GM23248 (cell line): ENCODE data around the gene CA5A. TPM values are rescaled to one million over a fixed set of nuclear protein-coding genes. Genes with fewer than 3 reads are reported as not detected.

ENCODE experiments used
- DNase-seq: peaks from one replicate; pipeline ENCODE4 v3.0.0-alpha.2; 2015
- H2AFZ ChIP-seq: fragments of 200-600 bp; sonication (generic); 2 replicates; pipeline ENCODE4 v1.6.1; 2016; ENCODE audit warnings: antibody characterized with exemption
- H3F3A ChIP-seq: fragments of 200-600 bp; sonication (generic); 2 replicates; pipeline ENCODE4 v1.6.1; 2016; ENCODE audit warnings: mild to moderate bottlenecking, antibody characterized with exemption, mixed run types; ENCODE audit not compliant: insufficient read depth
- H3K27ac ChIP-seq: fragments of 200-600 bp; sonication (generic); 2 replicates; pipeline ENCODE4 v1.5.1; 2016; ENCODE audit warnings: mild to moderate bottlenecking
- H3K27me3 ChIP-seq: fragments of 200-600 bp; sonication (generic); replicated peaks from 2 replicates; pipeline ENCODE4 v1.6.1; 2016; ENCODE audit warnings: mild to moderate bottlenecking; ENCODE audit not compliant: insufficient read depth
- H3K36me3 ChIP-seq: fragments of 200-600 bp; sonication (generic); 2 replicates; pipeline ENCODE4 v1.6.1; 2016; ENCODE audit warnings: low read depth, mild to moderate bottlenecking
- H3K4me1 ChIP-seq: fragments of 200-600 bp; sonication (generic); 2 replicates; pipeline ENCODE4 v1.6.1; 2016; ENCODE audit warnings: mild to moderate bottlenecking; ENCODE audit not compliant: insufficient read depth
- H3K4me2 ChIP-seq: fragments of 200-600 bp; sonication (generic); one replicate; pipeline ENCODE4 v1.6.1; 2016; ENCODE audit warnings: mild to moderate bottlenecking; ENCODE audit not compliant: unreplicated experiment
- H3K4me3 ChIP-seq: fragments of 200-600 bp; sonication (generic); 2 replicates; pipeline ENCODE4 v1.5.1; 2016; ENCODE audit warnings: mild to moderate bottlenecking
- H3K79me2 ChIP-seq: fragments of 200-600 bp; sonication (generic); 2 replicates; pipeline ENCODE4 v1.6.1; 2016; ENCODE audit warnings: mild to moderate bottlenecking; ENCODE audit not compliant: insufficient read depth
- H3K9ac ChIP-seq: fragments of 200-600 bp; sonication (generic); 2 replicates; pipeline ENCODE4 v1.6.1; 2016; ENCODE audit warnings: mild to moderate bottlenecking
- H3K9me2 ChIP-seq: fragments of 200-600 bp; sonication (generic); 2 replicates; pipeline ENCODE4 v1.6.1; 2016; ENCODE audit warnings: mixed run types, mild to moderate bottlenecking, moderate library complexity; ENCODE audit not compliant: insufficient read depth
- H3K9me3 ChIP-seq: fragments of 200-600 bp; sonication (generic); one replicate; pipeline ENCODE4 v1.6.1; 2017; ENCODE audit warnings: low read depth
- H4K20me1 ChIP-seq: fragments of 200-600 bp; sonication (generic); 2 replicates; pipeline ENCODE4 v1.6.0; 2016; ENCODE audit not compliant: insufficient read depth
- EZH2 ChIP-seq: fragments of 200-600 bp; sonication (generic); IDR thresholded peaks from 2 replicates; pipeline ENCODE4 v1.6.1; 2018; ENCODE audit warnings: antibody characterized with exemption, mild to moderate bottlenecking; ENCODE audit not compliant: insufficient read depth, poor library complexity, severe bottlenecking
- EZH2phosphoT487 ChIP-seq: fragments of 200-600 bp; sonication (generic); IDR thresholded peaks from 2 replicates; pipeline ENCODE4 v1.6.1; 2018; ENCODE audit warnings: antibody characterized with exemption, moderate library complexity, mild to moderate bottlenecking, low read depth; ENCODE audit not compliant: insufficient read depth
- WGBS, 2 experiments: methylation state at CpG; one replicate each; pipeline ENCODE4 v1.1.6; 2015 to 2017; ENCODE audit warnings: low lambda C conversion rate in 2 of 2, low coverage in 1 of 2; ENCODE audit errors: missing lambda C conversion rate in 2 of 2; 5-methylcytosine and 5-hydroxymethylcytosine counted together
- in situ Hi-C: fragments of 300-500 bp; cut with MboI; formaldehyde crosslinking; loops from 2 replicates; pipeline ENCODE4 v1.15.0; 2020
- polyA plus RNA-seq: library from polyadenylated mRNA; unstranded; fragments of >200 nt; fragmentation: Nextera tagmentation; extraction: Ambion mirVana; gene quantifications from 2 replicates; pipeline ENCODE4 v1.2.1, GENCODE V29; 2016
- total RNA-seq: library from RNA; depleted of rRNA; stranded (reverse); fragments of >200 nt; shearing (Covaris generic); gene quantifications from 2 replicates; pipeline ENCODE4 v1.2.3, GENCODE V29; 2014

CA5A gene
- total and polyA plus RNA-seq, 2 experiments from 2014 or later = not detected

- in situ Hi-C loops = no loop called here
- no peaks in the 10 kb centered on the region for H4K20me1 ChIP-seq
- no peaks in the 10 kb centered on the region for H3K36me3 ChIP-seq
- H3K27me3 ChIP-seq = no peaks in the 10 kb centered on the region
- no peaks in the 10 kb centered on the region for H3K9me2 ChIP-seq
- 73 to 78% methylated on average over 14 of the region's 14 CpGs for WGBS, 2 experiments
- H3K9me3 ChIP-seq = no peaks in the 10 kb centered on the region
- H3K27ac ChIP-seq = no peak overlapping the region
- no peaks in the 10 kb centered on the region for H3K4me1 ChIP-seq
- no peak for TF ChIP-seq EZH2
- no peak for TF ChIP-seq EZH2phosphoT487
- H3K9ac ChIP-seq = no peak overlapping the region
- no peak overlapping the region for H2AFZ ChIP-seq
- no peaks in the 10 kb centered on the region for H3F3A ChIP-seq
- no peak for DNase-seq
- H3K4me2 ChIP-seq = no peak overlapping the region
- H3K79me2 ChIP-seq = peaks cover 2% of the 10 kb centered on the region
- no peak overlapping the region for H3K4me3 ChIP-seq
Measured at GRCh38 chr16:87946596-87947347, 10.4 kb upstream of the CA5A start.

- no peak overlapping the region for H3K4me2 ChIP-seq
- no peaks in the 10 kb centered on the region for H3K9me2 ChIP-seq
- no peaks in the 10 kb centered on the region for H3K9me3 ChIP-seq
- H3K4me1 ChIP-seq = no peaks in the 10 kb centered on the region
- no peak overlapping the region for H3K27ac ChIP-seq
- H4K20me1 ChIP-seq = no peaks in the 10 kb centered on the region
- no peak overlapping the region for H3K4me3 ChIP-seq
- in situ Hi-C loops = no loop called here
- no peak overlapping the region for H3K9ac ChIP-seq
- no peaks in the 10 kb centered on the region for H3K27me3 ChIP-seq
- H3K36me3 ChIP-seq = no peaks in the 10 kb centered on the region
- no peaks in the 10 kb centered on the region for H3F3A ChIP-seq
- H2AFZ ChIP-seq = no peak overlapping the region; the same call in 1 of the 2 replicates
- DNase-seq = peak; percentile 58
- WGBS, 2 experiments = 31 to 32% methylated on average over 22 of the region's 22 CpGs
- no peak for TF ChIP-seq EZH2phosphoT487
- TF ChIP-seq EZH2 = no peak
- no peaks in the 10 kb centered on the region for H3K79me2 ChIP-seq
Measured at GRCh38 chr16:87945351-87946042, 9.2 kb upstream of the CA5A start.

- H3F3A ChIP-seq = no peaks in the 10 kb centered on the region
- in situ Hi-C loops = no loop called here
- H3K27me3 ChIP-seq = no peaks in the 10 kb centered on the region
- WGBS, 2 experiments = 50 to 64% methylated on average over 5 of the region's 5 CpGs
- no peaks in the 10 kb centered on the region for H3K9me2 ChIP-seq
- DNase-seq = no peak
- no peaks in the 10 kb centered on the region for H3K79me2 ChIP-seq
- no peak overlapping the region for H3K9ac ChIP-seq
- no peaks in the 10 kb centered on the region for H4K20me1 ChIP-seq
- TF ChIP-seq EZH2 (no peak), EZH2phosphoT487 (no peak)
- H3K9me3 ChIP-seq = no peaks in the 10 kb centered on the region
- no peak overlapping the region for H3K4me2 ChIP-seq
- H3K4me3 ChIP-seq = no peak overlapping the region
- H3K36me3 ChIP-seq = no peaks in the 10 kb centered on the region
- no peaks in the 10 kb centered on the region for H3K4me1 ChIP-seq
- H2AFZ ChIP-seq = no peak overlapping the region
- no peak overlapping the region for H3K27ac ChIP-seq
Measured at GRCh38 chr16:87942680-87943079, 6.4 kb upstream of the CA5A start.

- Histone ChIP-seq H3K27me3 (no peaks in the 10 kb centered on the region), H3K79me2 (no peaks in the 10 kb centered on the region), H3K4me3 (no peak overlapping the region), H4K20me1 (no peaks in the 10 kb centered on the region), H3F3A (no peaks in the 10 kb centered on the region), H3K4me1 (no peaks in the 10 kb centered on the region), H3K9me3 (no peaks in the 10 kb centered on the region), H3K9ac (no peak overlapping the region), H3K36me3 (no peaks in the 10 kb centered on the region), H2AFZ (no peak overlapping the region), H3K27ac (no peak overlapping the region), H3K4me2 (no peak overlapping the region), H3K9me2 (no peaks in the 10 kb centered on the region)
- in situ Hi-C loops = no loop called here
- TF ChIP-seq EZH2 (no peak), EZH2phosphoT487 (no peak)
- DNase-seq = no peak
- WGBS, 2 experiments = 82 to 84% methylated on average over 12 to 13 of the region's 13 CpGs
Measured at GRCh38 chr16:87939562-87940423, 3.5 kb upstream of the CA5A start.
